NCI-H510A treated with DMSO at 0.1 percent for 48 hours (cell line): Measurements from ENCODE around the gene CD300LB.
"Not testable (repeated sequence)": the region's sequence is repeated elsewhere in the genome, so short reads cannot be mapped to it uniquely, and the experiment has no call there.

Source experiments
- DNase-seq: peaks from one replicate; lab custom pipeline; 2025; lab: John Stamatoyannopoulos, UW

CD300LB gene

DNA sequence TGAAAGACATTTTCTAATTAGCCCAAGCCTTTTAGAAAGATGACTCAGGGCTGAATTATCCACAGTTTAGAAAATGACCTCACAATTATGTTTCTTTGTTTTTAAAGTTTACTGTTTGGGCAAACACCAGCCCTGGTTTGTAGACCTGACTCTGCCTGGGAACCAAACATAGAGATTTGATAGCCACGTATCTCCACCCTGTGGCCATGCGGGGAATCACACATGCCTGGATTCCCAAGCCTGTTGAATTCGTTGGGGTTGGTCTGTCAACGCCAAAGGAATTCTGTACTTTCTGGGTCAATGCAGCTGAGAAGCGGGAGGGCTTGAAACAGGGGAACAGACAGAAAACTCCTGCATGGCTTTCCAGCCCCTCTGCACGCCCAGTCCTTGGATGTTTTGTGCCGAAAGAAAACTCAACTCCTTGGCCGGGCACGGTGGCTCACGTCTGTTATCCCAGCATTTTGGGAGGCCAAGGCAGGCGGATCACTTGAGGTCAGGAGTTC is 37.9 kb downstream of the CD300LB start:
- DNase-seq = peak; percentile 66

GRCh38 chr17:74491626-74492025 is 39.6 kb downstream of the CD300LB start:
- DNase-seq = no peak

DNA sequence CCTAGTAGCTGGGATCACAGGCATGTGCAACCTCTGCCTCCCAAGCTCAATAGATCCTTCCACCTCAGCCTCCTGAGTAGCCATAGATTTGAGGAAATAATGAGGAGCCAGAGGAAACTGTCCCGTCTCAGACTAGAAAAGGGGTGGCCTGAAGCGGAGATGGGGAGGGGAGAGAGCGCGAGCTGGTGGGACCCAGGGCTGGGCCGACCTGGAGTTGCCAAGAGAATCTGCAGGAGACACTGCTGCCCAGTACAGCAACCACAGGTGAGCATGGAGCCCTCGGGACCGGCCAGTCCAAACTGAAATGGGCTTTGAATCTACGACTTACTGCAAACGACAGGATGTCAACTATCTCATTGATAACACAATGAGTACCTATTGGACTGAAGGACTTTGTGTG is 40.6 kb downstream of the CD300LB start:
- no peak for DNase-seq

DNA sequence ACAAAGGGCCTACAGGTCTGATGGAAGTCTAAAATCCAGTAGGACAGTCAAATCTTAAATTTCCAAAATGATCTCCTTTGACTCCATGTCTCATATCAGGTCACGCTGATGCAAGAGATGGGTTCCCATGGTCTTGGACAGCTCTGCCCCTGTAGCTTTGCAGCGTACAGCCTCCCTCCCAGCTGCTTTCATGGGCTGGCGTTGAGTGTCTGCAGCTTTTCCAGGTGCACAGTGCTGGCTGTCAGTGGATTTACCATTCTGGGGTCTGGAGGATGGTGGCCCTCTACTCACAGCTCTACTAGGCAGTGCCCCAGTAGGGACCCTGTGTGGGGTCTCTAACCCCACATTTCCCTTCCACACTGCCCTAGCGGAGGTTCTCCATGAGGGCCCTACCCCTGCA is 43.0 kb downstream of the CD300LB start:
- DNase-seq = not testable (repeated sequence)

- no peak for DNase-seq
These were observed 45.4 kb downstream of the CD300LB start for GRCh38 chr17:74485841-74486240.

DNA sequence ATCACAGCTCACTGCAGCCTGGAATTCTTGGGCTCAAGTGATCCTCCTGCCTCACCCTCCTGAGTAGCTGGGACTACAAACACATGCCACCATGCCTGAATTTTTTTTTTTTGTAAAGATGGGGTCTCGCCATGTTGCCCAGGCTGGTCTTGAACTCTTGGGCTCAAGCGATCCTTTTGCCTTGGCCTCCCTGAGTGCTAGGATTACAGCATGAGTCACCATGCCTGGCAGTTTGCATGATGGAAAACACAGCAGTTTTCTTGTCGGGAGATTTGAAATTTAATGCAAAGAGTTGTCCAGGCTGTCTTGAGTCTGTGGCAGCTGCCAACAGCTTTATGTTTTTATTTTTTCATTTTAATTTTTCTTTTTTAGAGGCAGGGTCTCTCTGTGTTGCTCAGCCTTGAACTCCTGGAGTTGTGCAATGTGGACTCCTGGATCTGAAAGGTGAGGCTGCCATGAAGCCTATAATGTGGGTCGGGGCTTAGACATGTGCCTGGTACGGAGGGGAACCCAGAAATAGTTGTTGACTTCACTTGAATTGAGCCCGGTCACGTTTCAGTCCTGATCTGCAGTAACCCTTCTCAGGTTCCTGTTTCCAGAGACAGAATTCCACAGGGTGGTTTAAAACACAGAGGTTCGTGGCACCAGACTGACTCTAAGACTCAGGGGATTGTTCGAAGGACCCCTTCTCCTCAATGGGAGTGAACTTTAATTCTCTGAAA is 46.1 kb downstream of the CD300LB start:
- no peak for DNase-seq

- DNase-seq = no peak
These were observed 47.2 kb downstream of the CD300LB start for GRCh38 chr17:74484066-74484465.

DNA sequence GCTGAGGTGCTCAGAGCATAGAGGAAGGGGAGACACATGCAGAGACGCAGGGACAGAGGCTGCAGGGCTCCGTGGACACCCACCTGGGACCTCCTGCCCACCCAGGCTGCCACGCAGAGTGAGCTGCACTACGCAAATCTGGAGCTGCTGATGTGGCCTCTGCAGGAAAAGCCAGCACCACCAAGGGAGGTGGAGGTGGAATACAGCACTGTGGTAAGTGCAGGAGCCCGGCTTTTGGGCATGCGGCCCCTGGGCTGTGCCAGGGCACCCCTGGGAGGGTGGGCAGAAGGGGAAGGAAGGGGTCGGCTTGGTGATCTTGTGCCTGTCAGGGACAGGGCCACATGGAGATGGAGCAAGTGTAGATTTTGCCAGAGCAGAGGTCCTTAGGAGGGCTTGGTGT is 49.7 kb downstream of the CD300LB start:
- DNase-seq = no peak

- DNase-seq = no peak
These were observed 51.0 kb downstream of the CD300LB start for GRCh38 chr17:74480290-74480689.

GRCh38 chr17:74478420-74479100 is 52.7 kb downstream of the CD300LB start:
- no peak for DNase-seq

GRCh38 chr17:74477411-74477810 is 53.9 kb downstream of the CD300LB start:
- no peak for DNase-seq

DNA sequence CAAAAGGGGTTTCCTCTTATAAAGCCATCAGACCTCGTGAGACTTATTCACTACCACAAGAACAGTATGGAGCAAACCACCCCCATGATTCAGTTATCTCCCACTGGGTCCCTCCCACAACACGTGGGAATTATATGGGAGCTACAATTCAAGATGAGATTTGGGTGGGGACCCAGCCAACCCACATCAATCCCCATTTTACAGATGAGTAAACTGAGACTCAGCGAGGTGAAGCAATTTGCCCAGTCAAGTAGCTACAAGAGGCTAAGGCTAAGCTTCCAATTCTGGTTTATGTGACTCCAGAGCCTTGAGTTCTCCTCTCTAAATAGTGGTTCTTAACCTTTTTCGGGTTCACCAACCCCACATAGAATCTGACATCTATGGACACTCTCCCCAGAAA is 56.1 kb downstream of the CD300LB start:
- DNase-seq = no peak

DNA sequence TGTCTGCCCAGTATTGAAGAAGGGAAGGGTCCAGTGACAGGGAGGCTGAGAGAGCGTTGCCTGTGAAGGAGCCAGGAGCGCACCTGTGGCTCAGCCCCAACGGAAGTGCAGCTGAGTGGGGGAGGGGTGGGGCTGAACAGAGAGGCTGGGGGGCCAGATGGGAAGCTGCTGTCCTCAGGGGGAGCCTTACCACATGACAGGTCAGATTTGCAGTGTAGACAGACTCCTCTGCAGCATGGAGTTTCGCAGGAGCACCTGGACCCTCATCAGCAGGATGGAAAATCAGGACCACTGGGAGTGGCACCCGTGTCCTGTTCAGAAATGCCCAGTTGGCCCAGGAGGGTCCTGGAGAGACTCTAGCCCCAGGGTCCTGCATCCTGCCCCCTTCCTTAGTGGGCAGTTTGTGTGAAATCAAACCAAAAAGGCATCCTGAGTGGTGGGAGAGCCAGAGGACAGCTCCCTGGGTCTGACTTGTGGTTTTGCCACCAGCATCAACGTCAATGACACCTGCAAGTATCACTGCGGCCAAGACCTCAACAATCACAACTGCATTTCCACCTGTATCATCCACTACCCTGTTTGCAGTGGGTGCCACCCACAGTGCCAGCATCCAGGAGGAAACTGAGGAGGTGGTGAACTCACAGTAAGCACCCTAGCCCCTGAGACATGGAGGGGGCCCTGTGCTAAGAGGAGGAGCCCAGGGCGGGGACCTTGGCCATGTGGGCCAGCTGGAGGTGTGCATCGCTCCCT is 57.1 kb downstream of the CD300LB start:
- no peak for DNase-seq

DNA sequence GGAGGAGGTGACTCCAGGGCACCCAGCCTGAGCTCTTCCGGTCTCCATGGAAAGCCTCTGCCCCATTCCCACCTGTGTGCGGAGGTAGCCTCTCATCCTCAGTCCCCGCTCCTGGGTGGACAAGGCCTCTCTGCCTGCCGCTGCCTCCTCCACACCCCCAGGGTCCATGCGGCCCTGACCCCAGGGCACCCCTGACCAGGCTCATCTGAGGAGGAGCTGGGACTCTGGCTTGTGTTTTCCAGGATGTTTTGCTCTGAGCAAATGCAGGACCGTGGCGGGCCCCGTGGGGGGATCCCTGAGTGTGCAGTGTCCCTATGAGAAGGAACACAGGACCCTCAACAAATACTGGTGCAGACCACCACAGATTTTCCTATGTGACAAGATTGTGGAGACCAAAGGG is 58.0 kb downstream of the CD300LB start:
- no peak for DNase-seq

DNA sequence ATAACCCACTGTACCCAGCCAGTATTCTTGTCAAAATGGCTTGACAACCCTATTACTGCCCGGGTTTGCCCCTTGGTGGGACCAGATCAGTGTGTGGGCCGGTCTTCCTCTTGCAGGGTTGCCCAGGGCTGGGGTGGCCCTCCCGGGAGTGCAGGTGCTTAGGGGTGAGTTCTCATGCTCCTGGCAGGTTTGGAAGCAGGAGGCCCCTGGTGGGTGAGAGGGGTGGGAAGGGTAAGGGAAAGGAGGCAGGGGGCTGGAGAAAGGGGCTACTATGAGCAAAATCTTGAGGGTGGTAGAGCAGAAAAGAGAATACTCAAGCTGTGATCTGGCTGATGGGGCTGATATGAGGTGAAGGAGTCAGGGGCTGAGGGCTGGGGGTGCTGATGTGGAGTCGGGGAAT is 58.4 kb downstream of the CD300LB start:
- no peak for DNase-seq

- no peak for DNase-seq
These were observed 59.9 kb downstream of the CD300LB start for GRCh38 chr17:74471341-74471740.
